HCT116 (cell line): ENCODE results near the gene ARL2BP. TPM values are rescaled to one million over a fixed set of nuclear protein-coding genes. Genes with fewer than 3 reads are reported as not detected.

Source experiments
- ATAC-seq: fragments of 200-7000 bp; cut with Tn5 transposase; 2 replicates; pipeline ENCODE4 v1.9.1; 2020; ENCODE audit warnings: mild to moderate bottlenecking, moderate library complexity
- BruUV-seq: library from RNA; stranded (reverse); fragments of 400-500 nt; replicated peaks from 2 replicates; lab custom pipeline; 2021; lab: Mats Ljungman, UMichigan
- CTCF ChIA-PET: fragments of 300-600 bp; sonication (Branson Sonifier 250); formaldehyde crosslinking; loops from one replicate; lab custom pipeline; 2021; ENCODE audit warnings: antibody characterized with exemption; lab: Charles Lee
- POLR2A ChIA-PET: fragments of 300-600, 350-600 bp; sonication (Branson Sonifier 250); formaldehyde crosslinking; loops from one replicate; lab custom pipeline; 2021; ENCODE audit warnings: antibody characterized with exemption; lab: Charles Lee
- RAD21 ChIA-PET, 2 experiments: fragments of 300-600 bp; sonication (Branson Sonifier 250); formaldehyde crosslinking; loops; one replicate each; lab custom pipeline; 2023; ENCODE audit warnings: low total read pairs in 2 of 2; ENCODE audit not compliant: uncharacterized antibody in 2 of 2, unreplicated experiment in 2 of 2, low non-redundant PET in 1 of 2; lab: Charles Lee
- DNase-seq: peaks from one replicate; pipeline ENCODE4 v3.0.0-alpha.2; 2010; ENCODE audit warnings: low read depth, low spot score
- H2AFZ ChIP-seq: fragments of 200-600 bp; shearing (Covaris generic), sonication (generic); 2 replicates; pipeline ENCODE4 v1.6.1; 2017; ENCODE audit warnings: low read depth, mixed run types, mixed read lengths, antibody characterized with exemption, low read length; ENCODE audit not compliant: poor library complexity, severe bottlenecking
- H3K27ac ChIP-seq: 2 replicates; pipeline ENCODE4 v1.5.1; 2012; ENCODE audit warnings: low read depth, low read length
- H3K27me3 ChIP-seq: fragments of 200-600 bp; sonication (generic); 2 replicates; pipeline ENCODE4 v1.6.1; 2016; ENCODE audit warnings: mixed run types, low read length, mixed read lengths; ENCODE audit not compliant: insufficient read depth
- H3K36me3 ChIP-seq, 2 experiments: fragments of 200-500 bp in 1 of 2; fragments of 200-600 bp in 1 of 2; sonication (Bioruptor generic) in 1 of 2; sonication (generic) in 1 of 2; 2 replicates each; pipeline versions ENCODE4 v1.5.1 to v1.6.1; 2014 to 2016; ENCODE audit warnings: low read length in 2 of 2, inconsistent platforms in 1 of 2, mixed read lengths in 1 of 2, mixed run types in 1 of 2; ENCODE audit not compliant: insufficient read depth in 2 of 2, control insufficient read depth in 1 of 2
- H3K4me1 ChIP-seq, 2 experiments: fragments of 200-600 bp in 1 of 2; sonication (generic) in 1 of 2; 2 replicates each; pipeline versions ENCODE4 v1.5.1 to v1.6.1; 2012 to 2017; ENCODE audit warnings: low read length in 2 of 2, inconsistent platforms in 1 of 2, mild to moderate bottlenecking in 1 of 2, mixed read lengths in 1 of 2, mixed run types in 1 of 2, moderate library complexity in 1 of 2; ENCODE audit not compliant: insufficient read depth in 2 of 2, control insufficient read depth in 1 of 2
- H3K4me2 ChIP-seq: fragments of 200-600 bp; sonication (generic); 2 replicates; pipeline ENCODE4 v1.6.1; 2017; ENCODE audit warnings: mixed run types, low read length, mixed read lengths
- H3K4me3 ChIP-seq, 2 experiments: fragments of 200-600 bp in 1 of 2; sonication (generic) in 1 of 2; replicated peaks in 1 of 2; 2 replicates each; pipeline ENCODE4 v1.5.1; 2011 to 2016; ENCODE audit warnings: low read length in 2 of 2, control low read depth in 1 of 2, low read depth in 1 of 2, mild to moderate bottlenecking in 1 of 2, mixed read lengths in 1 of 2, mixed run types in 1 of 2
- H3K79me2 ChIP-seq: fragments of 200-600 bp; sonication (generic); 2 replicates; pipeline ENCODE4 v1.6.1; 2017; ENCODE audit warnings: mild to moderate bottlenecking, mixed run types, low read length, moderate library complexity, mixed read lengths; ENCODE audit not compliant: insufficient read depth
- H3K9ac ChIP-seq: fragments of 200-600 bp; sonication (generic); 2 replicates; pipeline ENCODE4 v1.6.1; 2016; ENCODE audit warnings: low read length, mixed read lengths
- H3K9me2 ChIP-seq: fragments of 200-600 bp; sonication (generic), shearing (Covaris generic); 2 replicates; pipeline ENCODE4 v1.6.1; 2017; ENCODE audit warnings: mixed run types, mild to moderate bottlenecking, moderate library complexity; ENCODE audit not compliant: insufficient read depth
- H3K9me3 ChIP-seq, 2 experiments: fragments of 200-500 bp in 1 of 2; fragments of 200-600 bp in 1 of 2; sonication (Bioruptor generic) in 1 of 2; sonication (generic) in 1 of 2; 2 replicates each; pipeline ENCODE4 v1.6.1; 2014 to 2017; ENCODE audit warnings: low read length in 2 of 2, mixed read lengths in 2 of 2, inconsistent platforms in 1 of 2, low read depth in 1 of 2, mild to moderate bottlenecking in 1 of 2, mixed run types in 1 of 2, moderate library complexity in 1 of 2; ENCODE audit not compliant: control insufficient read depth in 1 of 2, insufficient read depth in 1 of 2
- H4K20me1 ChIP-seq: fragments of 200-600 bp; sonication (generic), shearing (Covaris generic); 2 replicates; pipeline ENCODE4 v1.6.1; 2017; ENCODE audit warnings: mixed run types, mild to moderate bottlenecking, moderate library complexity; ENCODE audit not compliant: insufficient read depth
- EGR1 ChIP-seq: IDR thresholded peaks from 2 replicates; pipeline ENCODE4 v1.6.1; 2012; ENCODE audit warnings: low read depth
- EZH2 ChIP-seq: fragments of 200-600 bp; sonication (generic); IDR thresholded peaks from 2 replicates; pipeline ENCODE4 v1.6.1; 2017; ENCODE audit warnings: antibody characterized with exemption, mixed run types
- JUND ChIP-seq: IDR thresholded peaks from 2 replicates; pipeline ENCODE4 v1.6.1; 2012
- YY1 ChIP-seq: IDR thresholded peaks from 2 replicates; pipeline ENCODE4 v1.6.1; 2011; ENCODE audit warnings: low read length, low read depth, moderate library complexity, mild to moderate bottlenecking; ENCODE audit not compliant: insufficient replicate concordance; ENCODE audit errors: extremely low read depth
- ZNF274 ChIP-seq: fragments of 200-500 bp; sonication (Bioruptor generic); IDR thresholded peaks from 2 replicates; pipeline ENCODE4 v1.6.1; 2014; ENCODE audit warnings: mild to moderate bottlenecking, low read depth, low read length, inconsistent platforms
- intact Hi-C: fragments of 100-400 bp; cut with micrococcal nuclease; formaldehyde crosslinking; loops from 2 replicates; pipeline ENCODE4 v1.10.0; 2022
- total RNA-seq: library from RNA; stranded (reverse); gene quantifications from one replicate; pipeline ENCODE4 v1.2.1, GENCODE V29; 2021; ENCODE audit not compliant: unreplicated experiment
- TF ChIP-seq, protein P1 (sequence below): IDR thresholded peaks from 2 replicates; pipeline ENCODE4 v1.6.1; 2011; ENCODE audit warnings: mild to moderate bottlenecking, low read length, moderate library complexity; ENCODE audit not compliant: insufficient replicate concordance; ENCODE audit errors: extremely low read depth
- TF ChIP-seq, protein P2 (sequence below), 3 experiments: fragments of 200-600 bp in 1 of 3; sonication (generic) in 1 of 3; IDR thresholded peaks in 2 of 3; conservative IDR thresholded peaks in 1 of 3; 2 replicates each; pipeline ENCODE4 v1.5.1; 2012 to 2017; ENCODE audit warnings: low read depth in 2 of 3, low read length in 2 of 3, antibody characterized with exemption in 1 of 3, borderline replicate concordance in 1 of 3, control low read depth in 1 of 3, mild to moderate bottlenecking in 1 of 3, mixed read lengths in 1 of 3, mixed run types in 1 of 3, moderate library complexity in 1 of 3; ENCODE audit not compliant: insufficient read depth in 1 of 3

The ARL2BP gene
- total RNA-seq, 1 experiment from 2014 or later, result 28.8 TPM

DNA sequence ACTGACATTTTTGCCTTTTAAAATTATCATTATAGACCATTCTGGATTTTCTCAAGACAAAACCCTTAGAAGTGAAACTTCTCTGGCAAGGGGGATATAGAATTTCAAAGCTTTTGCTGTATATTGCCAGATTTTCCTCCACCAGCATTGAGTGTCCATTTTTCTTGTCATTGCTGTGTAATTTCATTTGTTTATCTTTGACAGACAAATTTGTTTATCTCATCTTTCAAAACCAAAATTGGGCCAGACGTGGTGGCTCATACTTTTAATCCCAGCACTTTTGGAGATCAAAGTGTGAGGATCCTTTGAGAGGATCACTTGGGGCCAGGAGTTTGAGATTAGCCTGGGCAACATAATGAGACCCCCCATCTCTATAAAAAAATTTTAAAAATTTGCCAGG lies 16.0 kb upstream of the ARL2BP start (continued):
- TF ChIP-seq ZNF274 (no peak), JUND (no peak), EZH2 (no peak)
- TF ChIP-seq, protein P1, sequence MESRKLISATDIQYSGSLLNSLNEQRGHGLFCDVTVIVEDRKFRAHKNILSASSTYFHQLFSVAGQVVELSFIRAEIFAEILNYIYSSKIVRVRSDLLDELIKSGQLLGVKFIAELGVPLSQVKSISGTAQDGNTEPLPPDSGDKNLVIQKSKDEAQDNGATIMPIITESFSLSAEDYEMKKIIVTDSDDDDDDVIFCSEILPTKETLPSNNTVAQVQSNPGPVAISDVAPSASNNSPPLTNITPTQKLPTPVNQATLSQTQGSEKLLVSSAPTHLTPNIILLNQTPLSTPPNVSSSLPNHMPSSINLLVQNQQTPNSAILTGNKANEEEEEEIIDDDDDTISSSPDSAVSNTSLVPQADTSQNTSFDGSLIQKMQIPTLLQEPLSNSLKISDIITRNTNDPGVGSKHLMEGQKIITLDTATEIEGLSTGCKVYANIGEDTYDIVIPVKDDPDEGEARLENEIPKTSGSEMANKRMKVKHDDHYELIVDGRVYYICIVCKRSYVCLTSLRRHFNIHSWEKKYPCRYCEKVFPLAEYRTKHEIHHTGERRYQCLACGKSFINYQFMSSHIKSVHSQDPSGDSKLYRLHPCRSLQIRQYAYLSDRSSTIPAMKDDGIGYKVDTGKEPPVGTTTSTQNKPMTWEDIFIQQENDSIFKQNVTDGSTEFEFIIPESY, result no peak

DNA sequence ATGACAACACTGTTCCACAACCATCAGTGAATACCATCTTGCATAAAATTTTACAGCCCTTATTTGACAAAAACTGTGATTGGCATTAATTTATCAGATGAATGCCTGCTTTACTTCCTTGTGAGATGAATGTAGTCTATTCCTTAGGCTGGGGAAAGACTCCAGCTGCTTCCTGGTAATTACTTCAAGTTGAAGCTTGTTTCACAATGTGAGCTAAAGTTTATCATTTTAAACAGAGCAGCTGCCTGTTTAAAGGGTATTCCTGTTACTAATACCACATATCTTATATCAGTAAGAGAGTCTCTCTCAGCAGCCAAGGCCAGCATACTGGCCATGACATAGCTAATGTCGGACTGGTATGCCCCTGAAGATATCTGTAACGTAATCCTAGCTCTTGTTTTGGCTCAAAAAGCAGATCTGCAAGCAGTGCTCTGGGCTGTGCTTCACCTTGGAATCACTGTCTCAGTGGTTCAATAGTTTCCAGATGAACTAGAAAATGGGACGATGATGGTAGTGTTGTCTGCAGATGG lies 13.2 kb upstream of the ARL2BP start:
- TF ChIP-seq, protein P2, sequence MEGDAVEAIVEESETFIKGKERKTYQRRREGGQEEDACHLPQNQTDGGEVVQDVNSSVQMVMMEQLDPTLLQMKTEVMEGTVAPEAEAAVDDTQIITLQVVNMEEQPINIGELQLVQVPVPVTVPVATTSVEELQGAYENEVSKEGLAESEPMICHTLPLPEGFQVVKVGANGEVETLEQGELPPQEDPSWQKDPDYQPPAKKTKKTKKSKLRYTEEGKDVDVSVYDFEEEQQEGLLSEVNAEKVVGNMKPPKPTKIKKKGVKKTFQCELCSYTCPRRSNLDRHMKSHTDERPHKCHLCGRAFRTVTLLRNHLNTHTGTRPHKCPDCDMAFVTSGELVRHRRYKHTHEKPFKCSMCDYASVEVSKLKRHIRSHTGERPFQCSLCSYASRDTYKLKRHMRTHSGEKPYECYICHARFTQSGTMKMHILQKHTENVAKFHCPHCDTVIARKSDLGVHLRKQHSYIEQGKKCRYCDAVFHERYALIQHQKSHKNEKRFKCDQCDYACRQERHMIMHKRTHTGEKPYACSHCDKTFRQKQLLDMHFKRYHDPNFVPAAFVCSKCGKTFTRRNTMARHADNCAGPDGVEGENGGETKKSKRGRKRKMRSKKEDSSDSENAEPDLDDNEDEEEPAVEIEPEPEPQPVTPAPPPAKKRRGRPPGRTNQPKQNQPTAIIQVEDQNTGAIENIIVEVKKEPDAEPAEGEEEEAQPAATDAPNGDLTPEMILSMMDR (IDR thresholded peaks at IDR 0.05 in 2 of 3, conservative IDR thresholded peaks at IDR 0.05 in 1 of 3; ENCODE audit: borderline replicate concordance in 1 of 3, insufficient read depth in 1 of 3, low read depth in 2 of 3, low read length in 2 of 3), result no peak
- TF ChIP-seq YY1 (no peak), JUND (no peak), EGR1 (no peak)
- intact Hi-C loops, result no loop called here
- no peak overlapping the region for H3K4me2 ChIP-seq
- no peaks in the 10 kb centered on the region for H4K20me1 ChIP-seq
- H3K4me1 ChIP-seq, result peaks cover 0 to 13% of the 10 kb centered on the region in 2 experiments; a peak in 2 of 4 replicates
- H3K36me3 ChIP-seq, result peaks cover 22 to 41% of the 10 kb centered on the region in 2 experiments; a peak in 3 of 4 replicates
- H3K4me3 ChIP-seq, result no peak overlapping the region
- no peaks in the 10 kb centered on the region for H3K27me3 ChIP-seq
- ChIA-PET RAD21 (no interaction called here), POLR2A (no interaction called here), CTCF (no interaction called here)
- no peak for ATAC-seq
- no peaks in the 10 kb centered on the region for H3K79me2 ChIP-seq
- H3K9me3 ChIP-seq, result no peaks in the 10 kb centered on the region
- DNase-seq, result no peak
- no peak overlapping the region for H3K9ac ChIP-seq
- H3K27ac ChIP-seq, result no peak overlapping the region
- no peak overlapping the region for H2AFZ ChIP-seq
- no peaks in the 10 kb centered on the region for H3K9me2 ChIP-seq
- no TSS peak for BruUV-seq
